K562 (cell line): Measurements from ENCODE around the gene CHL1. TPM values are rescaled to one million over a fixed set of nuclear protein-coding genes. Genes with fewer than 3 reads are reported as not detected.

Experiments used
- ATAC-seq: fragments of 200-7000 bp; cut with Tn5 transposase; 3 replicates; pipeline ENCODE4 v1.9.1; 2020; ENCODE audit warnings: moderate library complexity
- BruUV-seq: library from RNA; stranded (reverse); fragments of 400-500 nt; replicated peaks from 2 replicates; lab custom pipeline; 2021; lab: Mats Ljungman, UMichigan
- CTCF ChIA-PET: fragments of 300-600 bp; formaldehyde crosslinking; extraction: SDS; loops from one replicate; lab custom pipeline; 2021; ENCODE audit warnings: low intra/inter-chr PET ratio; lab: Yijun Ruan, JAX
- POLR2A ChIA-PET: fragments of 300-600, 350-650 bp; sonication (Branson Sonifier 250); formaldehyde crosslinking; extraction: SDS; loops from one replicate; lab custom pipeline; 2021; ENCODE audit warnings: antibody characterized with exemption, inconsistent platforms; lab: Yijun Ruan, JAX
- DNase-seq, 4 experiments: peaks; one replicate each; pipeline versions ENCODE4 v3.0.0 to v3.0.0-alpha.2; 2011 to 2018; ENCODE audit warnings: low spot score in 3 of 4, mixed read lengths in 3 of 4; ENCODE audit errors: extremely low read depth in 1 of 4
- FAIRE-seq: peaks from 2 replicates; lab custom pipeline; 2011; peaks lifted over from hg19 to GRCh38; lab: Jason Lieb, UNC
- H2AFZ ChIP-seq: 2 replicates; pipeline ENCODE4 v1.6.0; 2011; ENCODE audit warnings: low read depth, low read length, control low read depth, inconsistent platforms
- H3K27ac ChIP-seq: fragments of 200-600 bp; 3 replicates; pipeline ENCODE4 v1.8.0; 2011; ENCODE audit warnings: low read depth, mild to moderate bottlenecking, control low read depth, inconsistent platforms, low read length, moderate library complexity, mixed read lengths; ENCODE audit errors: extremely low read depth
- H3K27me3 ChIP-seq, 2 experiments: fragments of 300-600 bp in 1 of 2; 2 replicates in 1 of 2; 3 replicates in 1 of 2; pipeline versions ENCODE4 v1.6.0 to v1.8.0; 2011; ENCODE audit warnings: inconsistent platforms in 2 of 2, low read length in 2 of 2, mild to moderate bottlenecking in 1 of 2, mixed read lengths in 1 of 2, moderate library complexity in 1 of 2; ENCODE audit not compliant: control insufficient read depth in 2 of 2, insufficient read depth in 2 of 2
- H3K36me3 ChIP-seq: fragments of 300-600 bp; 3 replicates; pipeline ENCODE4 v1.8.0; 2011; ENCODE audit warnings: mild to moderate bottlenecking, low read length, inconsistent platforms; ENCODE audit not compliant: control insufficient read depth, insufficient read depth
- H3K4me1 ChIP-seq, 2 experiments: fragments of 200-600 bp in 1 of 2; replicated peaks in 1 of 2; 2 replicates in 1 of 2; 3 replicates in 1 of 2; pipeline versions ENCODE4 v1.5.1 to v1.8.0; 2011; ENCODE audit warnings: inconsistent platforms in 2 of 2, low read length in 2 of 2, mild to moderate bottlenecking in 1 of 2, mixed read lengths in 1 of 2, moderate library complexity in 1 of 2; ENCODE audit not compliant: control insufficient read depth in 2 of 2, insufficient read depth in 2 of 2
- H3K4me2 ChIP-seq: 2 replicates; pipeline ENCODE4 v1.6.1; 2011; ENCODE audit warnings: low read length, control low read depth, inconsistent platforms, mixed read lengths; ENCODE audit not compliant: insufficient read depth
- H3K4me3 ChIP-seq: fragments of 200-600 bp; sonication (generic), shearing (Covaris generic); 2 replicates; pipeline ENCODE4 v1.5.1; 2016; ENCODE audit warnings: control low read depth, inconsistent platforms
- H3K79me2 ChIP-seq: fragments of 200-600 bp; 3 replicates; pipeline ENCODE4 v1.8.0; 2011; ENCODE audit warnings: low read length, inconsistent platforms; ENCODE audit not compliant: control insufficient read depth, insufficient read depth
- H3K9ac ChIP-seq, 2 experiments: 2 replicates each; pipeline versions ENCODE4 v1.6.0 to v1.6.1; 2011; ENCODE audit warnings: low read depth in 2 of 2, low read length in 2 of 2, control low read depth in 1 of 2, inconsistent platforms in 1 of 2, mild to moderate bottlenecking in 1 of 2, mixed read lengths in 1 of 2; ENCODE audit not compliant: insufficient read depth in 1 of 2
- H3K9me1 ChIP-seq: one replicate; pipeline ENCODE4 v1.6.0; 2011; ENCODE audit warnings: inconsistent platforms, mild to moderate bottlenecking, low read length, moderate library complexity; ENCODE audit not compliant: control insufficient read depth, insufficient read depth
- H3K9me3 ChIP-seq: replicated peaks from 2 replicates; pipeline ENCODE4 v1.5.1; 2011; ENCODE audit warnings: low read depth, low read length, inconsistent platforms; ENCODE audit not compliant: control insufficient read depth, insufficient read depth
- H4K20me1 ChIP-seq: replicated peaks from 2 replicates; pipeline ENCODE4 v1.6.1; 2011; ENCODE audit warnings: low read length, inconsistent platforms, mixed read lengths; ENCODE audit not compliant: control insufficient read depth, insufficient read depth
- BMI1 ChIP-seq: fragments of 150-350 bp; IDR thresholded peaks from 2 replicates; pipeline ENCODE4 v1.6.1; 2014; ENCODE audit warnings: low read length
- ETS2 ChIP-seq: IDR thresholded peaks from 2 replicates; pipeline ENCODE4 v1.6.1; 2016; ENCODE audit warnings: borderline replicate concordance, missing genetic modification characterization, mild to moderate bottlenecking, moderate library complexity, missing compliant biosample characterization; ENCODE audit not compliant: poor library complexity, severe bottlenecking
- FOXJ3 ChIP-seq: sonication (generic); formaldehyde crosslinking; IDR thresholded peaks from 2 replicates; pipeline ENCODE4 v1.4.0; 2020; ENCODE audit warnings: mild to moderate bottlenecking, missing genetic modification reagents
- NFATC3 ChIP-seq: fragments of 450-650 bp; IDR thresholded peaks from 2 replicates; pipeline ENCODE4 v1.6.1; 2017; ENCODE audit warnings: mild to moderate bottlenecking
- PHF20 ChIP-seq: fragments of 450-650 bp; IDR thresholded peaks from 2 replicates; pipeline ENCODE4 v1.6.1; 2018; ENCODE audit not compliant: partially characterized antibody
- TAF15 ChIP-seq: fragments of 200-400 bp; formaldehyde crosslinking; IDR thresholded peaks from 2 replicates; pipeline ENCODE4 v1.6.1; 2017; ENCODE audit warnings: mild to moderate bottlenecking, low read depth, low read length, moderate library complexity
- U2AF1 ChIP-seq: fragments of 200-400 bp; formaldehyde crosslinking; optimal IDR thresholded peaks from 2 replicates; pipeline ENCODE3; 2017; ENCODE audit warnings: mild to moderate bottlenecking, low read depth, low read length, moderate library complexity
- WGBS: fragments of 100-300 bp; shearing (Covaris generic); methylation state at CpG from one replicate; pipeline ENCODE4 v1.1.6; 2016; ENCODE audit warnings: low coverage, mixed read lengths; ENCODE audit not compliant: insufficient coverage; ENCODE audit errors: missing lambda C conversion rate; 5-methylcytosine and 5-hydroxymethylcytosine counted together
- in situ Hi-C: fragments of 300-500 bp; cut with MboI; formaldehyde crosslinking; loops from 4 replicates; pipeline ENCODE4 v1.15.0; 2018; ENCODE audit warnings: inconsistent platforms, mixed read lengths
- intact Hi-C: fragments of 100-400 bp; cut with micrococcal nuclease; formaldehyde crosslinking; loops from 2 replicates; pipeline ENCODE4 v1.14.2; 2022
- polyA plus RNA-seq, 8 experiments: library from polyadenylated mRNA; depleted of rRNA in 4 of 8; stranded (reverse) in 5 of 8; unstranded in 3 of 8; fragments of >200 nt; fragmentation: Nextera tagmentation in 2 of 8; fragmentation: Illumina TruSeq in 1 of 8; extraction: Ambion mirVana in 2 of 8; extraction: Trizol in 1 of 8; gene quantifications; 2 replicates each; pipeline versions ENCODE4 v1.2.1 to v1.2.3, GENCODE V29; 2011 to 2014; ENCODE audit warnings: inconsistent platforms in 1 of 8, missing spikeins in 1 of 8
- total RNA-seq, 7 experiments: library from RNA; depleted of rRNA in 6 of 7; stranded (reverse); fragments of >200 nt in 6 of 7; fragmentation: Illumina TruSeq in 2 of 7; extraction: Trizol in 2 of 7; gene quantifications; 2 replicates each; pipeline versions ENCODE4 v1.2.1 to v1.2.3, GENCODE V29; 2011 to 2021; ENCODE audit warnings: low replicate concordance in 1 of 7
- TF ChIP-seq, protein P1 (sequence below): fragments of 450-650 bp; formaldehyde crosslinking; IDR thresholded peaks from 2 replicates; pipeline ENCODE4 v1.4.0; 2022; ENCODE audit warnings: missing genetic modification characterization
- TF ChIP-seq, protein P2 (sequence below): sonication (generic); formaldehyde crosslinking; IDR thresholded peaks from 2 replicates; pipeline ENCODE4 v1.8.0; 2022; ENCODE audit warnings: missing genetic modification reagents, mild to moderate bottlenecking, borderline replicate concordance
- TF ChIP-seq, protein P3 (sequence below): IDR thresholded peaks from 2 replicates; pipeline ENCODE4 v1.6.1; 2011; ENCODE audit not compliant: insufficient read length; ENCODE audit errors: extremely low read depth
- TF ChIP-seq, protein P4 (sequence below): sonication (generic); formaldehyde crosslinking; IDR thresholded peaks from 2 replicates; pipeline ENCODE4 v1.8.0; 2022; ENCODE audit warnings: mild to moderate bottlenecking, low read depth, missing genetic modification reagents
- TF ChIP-seq, protein P5 (sequence below): fragments of 150-350 bp; IDR thresholded peaks from 2 replicates; pipeline ENCODE4 v1.6.1; 2014; ENCODE audit warnings: low read depth, mild to moderate bottlenecking, low read length, borderline replicate concordance

CHL1 gene
- total and polyA plus RNA-seq, 9 of the 15 experiments (the other 6 are each of a cell fraction or from before 2014, with no cell fraction given): 0.02 TPM; not detected in 8

DNA sequence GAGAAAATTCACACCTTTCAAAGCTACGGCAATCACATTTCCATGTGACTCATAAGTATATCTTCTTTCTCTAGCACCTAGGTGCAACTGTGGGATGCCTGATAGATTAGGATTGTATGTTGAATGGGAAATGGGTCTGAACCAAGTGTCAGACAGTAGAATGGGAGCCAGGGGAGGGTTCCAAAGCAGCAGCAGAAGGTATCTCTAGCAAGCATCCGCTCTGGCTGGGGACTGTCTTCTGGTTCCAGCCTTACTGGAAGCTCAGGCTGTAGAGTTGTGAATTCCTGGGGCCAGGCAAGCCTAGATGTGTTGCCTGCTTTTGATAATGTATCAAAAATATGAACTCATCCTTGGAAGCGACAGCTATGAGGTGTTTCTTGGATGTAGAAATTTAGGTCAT lies 2.1 kb upstream of the CHL1 start (continued):
- TF ChIP-seq, protein P1, sequence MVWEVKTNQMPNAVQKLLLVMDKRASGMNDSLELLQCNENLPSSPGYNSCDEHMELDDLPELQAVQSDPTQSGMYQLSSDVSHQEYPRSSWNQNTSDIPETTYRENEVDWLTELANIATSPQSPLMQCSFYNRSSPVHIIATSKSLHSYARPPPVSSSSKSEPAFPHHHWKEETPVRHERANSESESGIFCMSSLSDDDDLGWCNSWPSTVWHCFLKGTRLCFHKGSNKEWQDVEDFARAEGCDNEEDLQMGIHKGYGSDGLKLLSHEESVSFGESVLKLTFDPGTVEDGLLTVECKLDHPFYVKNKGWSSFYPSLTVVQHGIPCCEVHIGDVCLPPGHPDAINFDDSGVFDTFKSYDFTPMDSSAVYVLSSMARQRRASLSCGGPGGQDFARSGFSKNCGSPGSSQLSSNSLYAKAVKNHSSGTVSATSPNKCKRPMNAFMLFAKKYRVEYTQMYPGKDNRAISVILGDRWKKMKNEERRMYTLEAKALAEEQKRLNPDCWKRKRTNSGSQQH: no peak
- TF ChIP-seq U2AF1: no peak
- TF ChIP-seq NFATC3: no peak

DNA sequence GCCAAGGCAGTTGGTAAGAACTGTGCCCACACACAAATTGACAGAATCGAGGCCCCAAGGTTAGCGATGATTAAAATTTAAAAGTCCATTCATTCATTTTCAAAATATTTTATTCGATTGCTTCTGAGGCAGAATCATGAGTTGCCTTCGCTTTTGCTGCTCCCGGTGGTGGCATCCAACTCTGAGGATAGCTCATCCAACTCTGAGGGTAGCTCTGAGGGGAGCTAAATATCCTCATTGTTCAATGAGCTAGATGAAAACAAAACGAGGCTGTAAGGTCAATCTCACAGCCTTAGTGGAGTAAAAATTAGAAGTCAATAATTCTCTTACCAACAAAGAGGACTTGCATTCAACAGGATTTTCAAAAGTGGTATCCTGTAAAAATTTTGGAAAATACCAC lies 897 bp upstream of the CHL1 start:
- in situ Hi-C loops: no loop called here
- CTCF ChIA-PET: no interaction called here
- H3K4me3 ChIP-seq: no peak overlapping the region
- FAIRE-seq (no peak), DNase-seq (no peak), ATAC-seq (no peak)
- intact Hi-C loops: no loop called here
- H3K9ac ChIP-seq: no peak overlapping the region
- H3K27me3 ChIP-seq: no peaks in the 10 kb centered on the region
- H3K9me1 ChIP-seq: no peaks in the 10 kb centered on the region
- WGBS: 1% methylated on average over 6 of the region's 6 CpGs
- no peak overlapping the region for H3K4me2 ChIP-seq
- no peaks in the 10 kb centered on the region; a peak in 1 of 5 replicates for H3K4me1 ChIP-seq
- no peaks in the 10 kb centered on the region for H3K79me2 ChIP-seq
- H4K20me1 ChIP-seq: no peaks in the 10 kb centered on the region
- BruUV-seq: no TSS peak
- POLR2A ChIA-PET: no interaction called here
- H3K27ac ChIP-seq: no peak overlapping the region
- H3K9me3 ChIP-seq: no peaks in the 10 kb centered on the region
- H2AFZ ChIP-seq: no peak overlapping the region
- no peaks in the 10 kb centered on the region for H3K36me3 ChIP-seq
- TF ChIP-seq, protein P2, sequence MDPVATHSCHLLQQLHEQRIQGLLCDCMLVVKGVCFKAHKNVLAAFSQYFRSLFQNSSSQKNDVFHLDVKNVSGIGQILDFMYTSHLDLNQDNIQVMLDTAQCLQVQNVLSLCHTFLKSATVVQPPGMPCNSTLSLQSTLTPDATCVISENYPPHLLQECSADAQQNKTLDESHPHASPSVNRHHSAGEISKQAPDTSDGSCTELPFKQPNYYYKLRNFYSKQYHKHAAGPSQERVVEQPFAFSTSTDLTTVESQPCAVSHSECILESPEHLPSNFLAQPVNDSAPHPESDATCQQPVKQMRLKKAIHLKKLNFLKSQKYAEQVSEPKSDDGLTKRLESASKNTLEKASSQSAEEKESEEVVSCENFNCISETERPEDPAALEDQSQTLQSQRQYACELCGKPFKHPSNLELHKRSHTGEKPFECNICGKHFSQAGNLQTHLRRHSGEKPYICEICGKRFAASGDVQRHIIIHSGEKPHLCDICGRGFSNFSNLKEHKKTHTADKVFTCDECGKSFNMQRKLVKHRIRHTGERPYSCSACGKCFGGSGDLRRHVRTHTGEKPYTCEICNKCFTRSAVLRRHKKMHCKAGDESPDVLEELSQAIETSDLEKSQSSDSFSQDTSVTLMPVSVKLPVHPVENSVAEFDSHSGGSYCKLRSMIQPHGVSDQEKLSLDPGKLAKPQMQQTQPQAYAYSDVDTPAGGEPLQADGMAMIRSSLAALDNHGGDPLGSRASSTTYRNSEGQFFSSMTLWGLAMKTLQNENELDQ (CRISPR knock-in tag): no peak
- TF ChIP-seq BMI1: no peak
- TF ChIP-seq ETS2 (tag): no peak
- TF ChIP-seq, protein P3, sequence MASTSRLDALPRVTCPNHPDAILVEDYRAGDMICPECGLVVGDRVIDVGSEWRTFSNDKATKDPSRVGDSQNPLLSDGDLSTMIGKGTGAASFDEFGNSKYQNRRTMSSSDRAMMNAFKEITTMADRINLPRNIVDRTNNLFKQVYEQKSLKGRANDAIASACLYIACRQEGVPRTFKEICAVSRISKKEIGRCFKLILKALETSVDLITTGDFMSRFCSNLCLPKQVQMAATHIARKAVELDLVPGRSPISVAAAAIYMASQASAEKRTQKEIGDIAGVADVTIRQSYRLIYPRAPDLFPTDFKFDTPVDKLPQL: no peak
- TF ChIP-seq FOXJ3 (CRISPR knock-in tag): no peak
- TF ChIP-seq TAF15: no peak
- TF ChIP-seq, protein P4, sequence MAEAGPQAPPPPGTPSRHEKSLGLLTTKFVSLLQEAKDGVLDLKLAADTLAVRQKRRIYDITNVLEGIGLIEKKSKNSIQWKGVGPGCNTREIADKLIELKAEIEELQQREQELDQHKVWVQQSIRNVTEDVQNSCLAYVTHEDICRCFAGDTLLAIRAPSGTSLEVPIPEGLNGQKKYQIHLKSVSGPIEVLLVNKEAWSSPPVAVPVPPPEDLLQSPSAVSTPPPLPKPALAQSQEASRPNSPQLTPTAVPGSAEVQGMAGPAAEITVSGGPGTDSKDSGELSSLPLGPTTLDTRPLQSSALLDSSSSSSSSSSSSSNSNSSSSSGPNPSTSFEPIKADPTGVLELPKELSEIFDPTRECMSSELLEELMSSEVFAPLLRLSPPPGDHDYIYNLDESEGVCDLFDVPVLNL (CRISPR knock-in tag): no peak
- TF ChIP-seq, protein P5, sequence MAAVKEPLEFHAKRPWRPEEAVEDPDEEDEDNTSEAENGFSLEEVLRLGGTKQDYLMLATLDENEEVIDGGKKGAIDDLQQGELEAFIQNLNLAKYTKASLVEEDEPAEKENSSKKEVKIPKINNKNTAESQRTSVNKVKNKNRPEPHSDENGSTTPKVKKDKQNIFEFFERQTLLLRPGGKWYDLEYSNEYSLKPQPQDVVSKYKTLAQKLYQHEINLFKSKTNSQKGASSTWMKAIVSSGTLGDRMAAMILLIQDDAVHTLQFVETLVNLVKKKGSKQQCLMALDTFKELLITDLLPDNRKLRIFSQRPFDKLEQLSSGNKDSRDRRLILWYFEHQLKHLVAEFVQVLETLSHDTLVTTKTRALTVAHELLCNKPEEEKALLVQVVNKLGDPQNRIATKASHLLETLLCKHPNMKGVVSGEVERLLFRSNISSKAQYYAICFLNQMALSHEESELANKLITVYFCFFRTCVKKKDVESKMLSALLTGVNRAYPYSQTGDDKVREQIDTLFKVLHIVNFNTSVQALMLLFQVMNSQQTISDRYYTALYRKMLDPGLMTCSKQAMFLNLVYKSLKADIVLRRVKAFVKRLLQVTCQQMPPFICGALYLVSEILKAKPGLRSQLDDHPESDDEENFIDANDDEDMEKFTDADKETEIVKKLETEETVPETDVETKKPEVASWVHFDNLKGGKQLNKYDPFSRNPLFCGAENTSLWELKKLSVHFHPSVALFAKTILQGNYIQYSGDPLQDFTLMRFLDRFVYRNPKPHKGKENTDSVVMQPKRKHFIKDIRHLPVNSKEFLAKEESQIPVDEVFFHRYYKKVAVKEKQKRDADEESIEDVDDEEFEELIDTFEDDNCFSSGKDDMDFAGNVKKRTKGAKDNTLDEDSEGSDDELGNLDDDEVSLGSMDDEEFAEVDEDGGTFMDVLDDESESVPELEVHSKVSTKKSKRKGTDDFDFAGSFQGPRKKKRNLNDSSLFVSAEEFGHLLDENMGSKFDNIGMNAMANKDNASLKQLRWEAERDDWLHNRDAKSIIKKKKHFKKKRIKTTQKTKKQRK: no peak
- no peak for TF ChIP-seq PHF20
